ENCODE data around the gene IL1RL2.

IL1RL2 gene

DNA sequence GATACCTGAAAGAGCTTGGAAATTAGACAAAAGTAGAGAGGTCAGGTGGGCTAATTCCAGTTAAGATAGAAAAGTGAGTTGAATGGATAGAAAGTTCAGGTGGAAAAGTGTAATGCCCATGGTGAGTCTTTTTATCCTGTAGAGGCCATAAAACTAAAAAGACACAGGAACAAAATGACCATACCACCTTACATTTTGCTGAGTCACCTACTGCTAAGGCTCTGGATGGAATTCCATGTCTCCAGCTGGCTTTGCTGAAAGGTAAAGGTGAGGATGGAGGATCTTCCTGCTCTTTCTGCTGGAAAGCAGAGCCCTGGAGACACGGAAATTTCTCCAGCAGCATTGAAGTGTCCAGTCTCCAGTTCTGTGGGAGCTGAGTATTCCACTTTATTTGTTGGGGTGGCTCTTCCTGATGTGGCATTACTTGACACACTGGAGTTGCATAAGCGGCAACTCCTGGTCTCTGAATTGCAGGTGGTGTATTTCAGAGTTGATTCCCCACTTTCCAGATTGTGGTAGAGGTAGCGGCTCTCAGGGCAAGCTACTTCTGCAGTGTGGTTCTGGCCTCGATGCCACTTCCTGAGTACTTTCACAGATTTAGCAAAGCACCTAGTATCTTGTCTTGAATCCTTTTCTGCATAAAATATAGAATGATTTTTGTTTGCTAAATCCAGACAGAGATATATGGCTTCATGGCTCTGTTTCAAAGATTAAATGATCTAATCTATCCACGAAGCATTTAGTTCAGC, 10.7 kb downstream of the IL1RL2 start:
- DNase-seq, result no peak

DNA sequence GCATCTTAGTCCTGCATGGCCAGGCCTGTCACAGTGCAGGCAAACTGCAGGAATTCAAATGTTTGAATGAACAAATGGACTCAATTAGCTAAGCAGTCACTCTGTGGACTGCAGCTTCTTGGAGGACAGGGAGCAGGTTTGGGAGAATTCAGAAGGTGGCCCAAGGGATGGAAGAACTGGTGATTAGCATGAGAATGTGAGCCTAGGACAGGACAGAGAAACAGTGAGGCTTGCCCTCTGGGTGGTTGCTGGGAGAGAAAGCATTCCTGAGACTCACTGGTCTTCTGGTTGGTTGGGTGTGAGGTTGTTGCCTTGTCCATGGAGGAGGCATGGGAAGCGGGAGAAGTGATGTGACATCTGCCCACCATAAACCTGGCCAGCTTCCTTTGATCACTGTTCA, 13.7 kb downstream of the IL1RL2 start:
- no peak for DNase-seq

DNA sequence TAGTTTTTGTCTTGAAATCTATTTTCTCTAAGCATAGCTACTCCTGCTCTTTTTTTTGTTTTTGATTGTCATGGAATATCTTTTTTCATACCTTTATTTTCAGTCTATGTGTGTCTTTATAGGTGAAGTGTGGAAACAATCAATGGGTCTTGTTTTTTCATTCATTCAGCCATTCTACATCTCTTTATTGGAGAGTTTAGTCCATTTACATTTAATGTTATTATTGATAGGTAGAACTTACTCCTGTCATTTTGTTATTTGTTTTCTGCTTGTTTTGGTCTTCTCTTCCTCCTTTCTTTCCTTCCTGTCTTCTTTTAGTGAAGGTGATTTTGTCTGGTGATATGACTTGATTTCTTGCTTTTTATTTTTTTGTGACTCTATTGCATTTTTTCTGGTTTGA, 17.8 kb downstream of the IL1RL2 start:
- no peak for DNase-seq

DNA sequence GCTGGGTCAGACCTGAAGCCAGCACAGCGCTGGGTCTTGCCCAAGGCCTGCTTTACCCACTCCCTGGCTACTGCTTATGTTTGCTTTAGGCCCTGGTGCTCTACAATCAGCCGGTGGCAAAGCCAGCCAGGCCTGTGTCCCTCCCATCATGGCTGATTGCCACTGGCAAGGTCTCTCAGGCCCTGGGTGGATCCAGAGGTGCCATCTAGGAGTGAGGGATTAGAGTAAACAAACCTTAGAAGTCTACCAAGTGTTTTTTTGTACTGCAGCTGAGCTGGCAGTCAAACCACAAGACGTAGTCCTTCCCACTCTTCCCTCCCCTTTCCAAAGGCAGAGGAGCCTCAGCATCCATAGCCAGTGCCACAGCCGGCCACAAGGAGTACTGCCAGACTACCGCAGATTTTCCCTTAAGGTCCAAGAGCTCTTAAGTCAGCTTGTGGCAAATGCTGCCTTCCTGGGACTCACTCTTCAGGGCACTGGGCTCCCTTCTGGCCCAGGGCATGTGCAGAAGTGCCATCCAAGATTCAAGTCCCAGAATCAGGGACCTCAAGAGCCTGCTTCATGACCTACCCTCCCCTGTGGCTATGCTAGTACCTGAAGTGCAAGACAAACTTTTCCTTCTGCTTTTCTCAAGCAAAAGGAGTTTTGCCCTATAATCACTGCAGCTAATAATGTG, 20.0 kb downstream of the IL1RL2 start:
- DNase-seq, result no peak

DNA sequence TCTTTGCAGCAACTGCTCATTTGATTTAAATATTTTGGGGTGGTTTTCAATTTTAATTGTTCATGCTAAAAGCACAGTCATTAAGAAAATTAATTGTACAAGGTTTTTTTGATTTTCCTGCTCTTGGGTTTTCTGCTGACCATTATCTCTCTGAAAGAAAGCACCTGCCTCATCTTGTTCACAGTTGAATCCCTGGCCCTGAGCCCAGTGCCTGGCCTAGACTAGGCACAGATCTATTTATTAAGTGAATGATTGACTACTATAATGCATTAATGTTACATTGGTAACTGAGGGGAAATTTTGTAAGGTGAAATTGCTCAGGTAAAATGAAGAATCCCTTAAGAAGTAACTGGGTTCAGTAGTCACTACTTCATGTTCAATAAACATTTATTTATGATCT, 22.0 kb downstream of the IL1RL2 start:
- no peak for DNase-seq

DNA sequence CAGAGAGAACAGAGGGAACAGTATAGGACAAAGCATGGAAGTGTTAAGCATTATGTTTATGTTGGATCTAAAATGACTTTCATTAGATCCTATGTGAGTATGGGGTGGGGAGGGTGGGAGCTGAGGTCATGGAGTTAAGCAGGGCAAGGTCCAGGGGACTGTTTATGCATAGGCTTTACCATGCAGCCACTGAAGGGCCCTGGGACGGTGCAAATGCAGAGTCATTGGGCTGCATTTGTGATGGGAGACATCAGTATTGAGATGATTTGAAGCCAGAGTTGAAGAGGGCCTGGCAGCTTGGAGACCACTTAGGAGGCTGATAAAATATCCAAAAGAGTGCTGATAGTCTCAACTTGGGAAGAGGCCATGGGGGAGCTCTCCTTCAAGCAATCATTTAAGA, 22.7 kb downstream of the IL1RL2 start:
- DNase-seq, result no peak

DNA sequence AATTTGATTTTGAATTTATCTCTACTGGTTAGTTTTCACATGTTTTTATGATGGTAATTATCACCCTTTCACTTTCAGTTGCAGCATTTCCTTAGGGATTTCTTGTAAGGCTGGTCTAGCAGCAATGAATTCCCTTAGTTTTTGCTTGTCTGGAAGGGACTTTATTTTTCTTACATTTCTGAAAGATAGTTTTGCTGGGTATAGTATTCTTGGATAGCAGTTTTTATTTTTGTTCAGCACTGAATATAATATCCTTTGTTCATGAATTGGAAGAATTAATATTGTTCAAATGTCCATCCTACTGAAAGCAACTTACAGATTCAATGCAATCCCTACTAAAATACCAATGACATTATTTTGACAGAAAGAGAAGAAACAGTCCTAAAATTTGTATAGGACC, 30.2 kb downstream of the IL1RL2 start:
- DNase-seq, result no peak

DNA sequence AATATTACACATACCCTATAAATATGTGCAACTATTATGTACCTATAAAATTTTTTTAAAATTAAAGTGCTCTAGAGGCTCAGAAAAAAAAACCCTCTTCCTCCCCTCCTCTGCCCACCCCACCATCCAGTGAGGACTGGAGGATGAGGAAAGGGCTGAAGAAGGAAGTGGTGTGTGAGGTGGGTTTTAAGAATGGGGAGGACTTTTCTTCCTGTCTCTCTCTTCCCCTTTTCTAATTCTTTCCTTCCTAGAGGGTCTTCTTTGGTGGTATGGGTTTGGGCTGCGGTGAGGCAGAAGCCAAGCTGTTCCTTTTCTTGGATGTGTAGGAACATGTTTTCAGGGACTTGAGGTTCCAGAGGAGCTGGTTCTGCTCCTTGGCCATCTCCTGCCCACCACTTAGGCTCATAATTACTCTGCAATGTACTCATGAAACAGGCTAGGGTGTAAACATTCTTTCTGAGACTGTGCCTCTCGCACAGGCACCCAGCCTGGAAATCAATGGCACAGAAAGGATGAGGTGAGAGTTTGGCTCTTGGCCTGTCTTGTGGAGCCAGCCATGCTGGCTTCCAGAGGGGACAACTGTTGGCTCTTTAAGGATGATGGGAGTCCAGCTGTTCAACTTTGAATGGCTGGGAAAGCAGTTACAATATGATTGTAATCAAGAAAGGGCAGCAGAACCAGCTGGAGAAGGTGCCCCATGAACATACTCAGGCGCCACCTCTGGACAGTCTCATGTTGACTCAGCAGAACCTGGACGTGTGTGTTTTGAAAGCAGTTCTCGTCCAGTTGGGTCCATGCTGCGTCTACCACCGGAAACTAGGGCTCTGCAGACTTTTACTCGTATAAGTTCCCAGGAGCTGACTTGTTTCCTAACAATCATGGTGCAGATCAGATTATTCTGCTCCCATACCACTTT, 38.3 kb downstream of the IL1RL2 start:
- no peak for DNase-seq

DNA sequence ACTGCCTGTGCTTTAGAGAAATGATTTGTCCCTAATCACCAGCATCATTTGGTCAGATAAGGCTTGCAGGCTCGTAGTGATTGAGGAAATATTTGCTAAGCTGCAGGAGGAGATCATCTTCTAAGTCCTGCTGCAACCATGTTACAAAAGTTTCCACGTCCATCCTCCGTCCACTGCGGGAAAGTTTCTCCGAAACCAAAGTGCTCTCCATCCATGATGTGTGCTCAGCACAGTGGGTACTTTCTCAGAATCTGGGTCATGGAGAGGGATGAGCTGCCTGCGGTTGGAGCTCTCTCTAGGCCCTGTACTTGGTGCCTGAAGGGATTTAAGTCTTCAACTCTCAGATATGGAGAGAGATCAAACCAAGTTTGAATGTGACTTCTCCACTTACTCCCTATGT, 39.3 kb downstream of the IL1RL2 start:
- no peak for DNase-seq

DNA sequence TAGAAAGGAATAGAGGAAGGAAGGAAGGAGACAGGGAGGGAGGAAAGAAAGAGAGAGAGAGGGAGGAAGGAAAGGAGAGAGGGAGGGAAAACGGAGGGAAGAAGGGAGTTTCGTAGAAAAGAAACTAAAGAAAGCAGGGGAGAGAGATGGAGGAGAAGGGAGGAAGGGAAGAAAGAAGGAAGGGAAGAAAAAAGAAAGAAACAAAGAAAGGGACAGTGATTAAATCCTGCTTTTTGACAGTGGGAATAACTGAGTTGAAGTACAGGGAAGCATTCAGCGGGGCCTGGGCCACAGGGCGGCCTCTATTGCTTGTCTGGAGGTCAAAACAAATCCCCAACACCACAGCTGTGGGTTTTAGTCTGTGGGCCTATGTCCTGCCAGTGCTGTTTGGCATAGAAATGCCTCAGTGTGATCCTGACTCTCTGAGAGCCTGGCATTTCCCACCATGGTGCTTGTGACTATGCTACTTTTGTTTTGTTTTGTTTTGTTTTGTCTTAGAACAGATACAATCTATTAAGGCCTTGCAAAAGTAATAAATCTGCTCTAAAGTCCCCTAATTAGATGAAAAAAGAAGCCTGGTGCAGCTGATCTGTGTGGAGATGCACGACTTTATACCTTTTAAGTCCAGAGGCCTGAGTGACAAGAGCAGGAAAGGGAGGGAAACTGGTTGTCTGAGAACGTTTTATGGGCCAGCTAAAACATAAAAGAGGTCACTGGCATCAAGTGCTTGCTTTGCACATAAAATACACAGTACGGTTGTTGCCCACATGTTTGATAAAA, 40.0 kb downstream of the IL1RL2 start:
- no peak for DNase-seq

DNA sequence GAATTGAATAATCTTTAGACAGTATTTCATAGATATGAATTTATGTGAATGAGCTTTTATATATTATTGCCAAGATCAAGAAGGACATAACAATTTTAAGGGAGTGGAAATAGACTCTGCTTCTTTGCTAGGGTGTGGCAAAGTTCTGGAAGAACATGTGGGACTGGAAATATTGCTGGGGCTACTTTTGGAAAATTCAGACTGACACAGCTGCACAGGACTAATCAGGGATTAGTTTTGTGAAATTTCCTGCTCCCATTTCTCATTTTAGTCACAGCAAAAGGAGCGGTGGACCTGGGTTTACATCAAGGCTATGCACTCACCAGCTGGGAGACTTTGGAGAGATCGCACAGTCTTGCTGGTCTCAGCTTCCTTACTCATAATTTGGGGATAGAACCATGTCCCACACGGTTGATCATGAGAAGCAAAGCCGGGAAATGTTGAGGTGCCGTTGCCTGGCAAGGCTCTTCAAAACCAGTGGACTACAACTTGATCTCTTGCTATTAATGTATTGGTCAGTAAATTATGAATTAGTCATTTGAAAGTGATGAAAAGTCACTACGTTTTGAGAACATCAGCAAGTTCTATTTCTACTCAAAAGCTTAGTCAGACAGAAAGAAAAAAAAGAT, 42.4 kb downstream of the IL1RL2 start:
- no peak for DNase-seq

DNA sequence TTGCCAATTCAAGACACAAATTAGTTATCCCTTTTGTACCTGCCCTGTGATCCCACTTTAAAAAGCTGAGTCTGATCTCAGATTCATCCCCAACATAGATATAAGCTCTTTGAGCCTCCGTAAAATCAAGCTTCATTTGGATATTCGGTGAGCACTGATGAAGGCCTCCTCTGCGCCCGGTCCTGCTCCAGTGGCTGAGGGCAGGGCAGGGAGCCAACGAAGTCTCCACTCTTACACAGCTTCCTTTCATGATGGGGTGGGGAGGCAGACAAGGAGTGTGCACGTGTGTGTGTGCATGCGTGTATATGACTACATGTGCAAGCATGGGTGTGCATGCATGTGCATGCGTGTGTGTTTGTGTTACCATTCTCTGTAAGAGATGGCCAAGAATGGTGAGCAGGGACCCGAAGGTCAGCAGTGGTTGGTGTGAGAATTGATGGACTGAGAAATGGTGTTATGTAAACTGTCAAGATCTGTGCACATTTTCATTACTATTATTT, 43.6 kb downstream of the IL1RL2 start:
- DNase-seq, result no peak

DNA sequence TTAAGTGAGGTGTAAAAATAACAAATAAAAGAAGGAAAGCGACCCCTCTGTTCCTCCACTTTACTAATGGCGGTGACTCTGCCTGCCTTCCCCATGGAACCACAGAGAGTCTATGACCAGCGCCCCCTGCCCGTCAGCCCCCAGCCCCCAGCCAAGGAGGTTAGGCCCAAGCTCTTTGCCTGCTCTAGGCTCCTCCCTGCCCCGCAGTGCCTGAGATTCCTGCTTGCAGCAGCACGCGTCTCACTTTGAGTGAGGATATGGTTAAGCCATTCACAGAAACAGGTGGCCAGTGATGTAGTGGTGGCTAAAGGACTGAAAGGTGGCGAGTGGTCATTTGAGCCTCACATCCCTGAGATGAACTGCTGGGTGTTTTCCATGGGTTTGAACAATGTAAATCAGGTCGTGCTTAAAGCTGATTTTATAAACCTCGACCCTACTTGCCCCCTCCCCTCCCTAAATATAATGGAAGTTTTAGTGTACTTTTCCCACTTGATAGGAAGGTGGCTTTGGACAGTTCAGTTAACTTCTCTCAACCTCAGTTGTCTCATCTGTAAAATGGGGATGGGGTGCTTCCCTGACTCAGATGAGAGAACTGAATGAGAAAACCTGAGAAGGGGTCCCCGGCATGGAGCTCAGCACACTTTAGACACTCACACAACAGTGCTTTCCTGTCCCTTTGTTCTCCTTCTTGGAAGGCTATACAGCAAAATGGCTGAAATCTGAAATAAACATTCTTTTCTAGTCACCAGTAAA, 46.5 kb downstream of the IL1RL2 start:
- DNase-seq, result no peak

DNA sequence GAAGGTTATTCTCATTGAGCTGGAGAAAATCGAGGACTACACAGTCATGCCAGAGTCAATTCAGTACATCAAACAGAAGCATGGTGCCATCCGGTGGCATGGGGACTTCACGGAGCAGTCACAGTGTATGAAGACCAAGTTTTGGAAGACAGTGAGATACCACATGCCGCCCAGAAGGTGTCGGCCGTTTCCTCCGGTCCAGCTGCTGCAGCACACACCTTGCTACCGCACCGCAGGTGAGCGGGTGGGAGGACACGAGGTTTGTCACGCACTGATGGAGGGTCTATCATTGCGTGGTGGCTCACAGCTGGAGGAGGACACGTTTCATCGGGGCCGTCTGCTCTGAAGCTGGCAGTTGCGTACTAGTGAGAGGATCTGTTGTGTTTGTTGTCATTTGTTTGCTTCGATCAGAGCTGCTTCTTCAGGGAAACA, 48.2 kb downstream of the IL1RL2 start:
- DNase-seq, result no peak

DNA sequence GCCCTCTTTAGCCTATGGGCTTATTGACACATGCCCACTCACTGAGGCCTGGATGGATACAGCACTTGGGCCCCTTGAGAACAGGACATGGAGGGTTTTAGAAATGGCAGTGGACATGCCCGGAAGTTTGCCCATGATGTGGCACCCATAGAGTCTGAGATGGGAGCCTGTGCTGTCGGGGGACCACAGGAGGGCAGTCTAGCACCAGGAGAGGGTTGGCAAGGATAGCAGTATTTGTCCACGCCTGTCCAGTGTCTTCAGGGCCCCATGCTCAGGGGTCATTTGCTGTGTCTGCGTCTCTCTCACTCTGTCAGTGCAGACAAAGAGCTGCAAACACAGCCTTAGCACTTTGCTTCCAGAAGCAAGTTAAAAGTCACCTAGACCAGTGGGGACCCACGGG, 48.7 kb downstream of the IL1RL2 start:
- no peak for DNase-seq

DNA sequence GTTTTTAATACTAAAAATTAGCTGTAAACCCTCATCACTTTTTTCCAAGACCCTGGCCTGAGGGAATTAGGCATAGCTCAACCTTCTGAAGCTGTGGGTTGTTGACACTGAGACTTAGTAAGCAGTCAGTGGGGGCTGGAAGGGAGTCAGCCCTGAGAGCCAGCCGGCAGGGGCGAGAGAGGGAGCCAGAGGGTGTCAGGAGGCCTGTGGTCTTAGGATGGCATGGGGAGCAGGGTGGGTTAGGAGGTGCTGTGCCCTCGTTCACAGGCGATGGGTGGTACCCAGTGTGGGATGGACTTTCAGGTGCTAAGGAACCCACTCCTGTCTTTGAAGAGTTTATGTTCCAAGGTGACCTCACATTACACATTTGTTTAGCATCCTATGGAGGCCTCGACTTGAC, 49.3 kb downstream of the IL1RL2 start:
- no peak for DNase-seq

DNA sequence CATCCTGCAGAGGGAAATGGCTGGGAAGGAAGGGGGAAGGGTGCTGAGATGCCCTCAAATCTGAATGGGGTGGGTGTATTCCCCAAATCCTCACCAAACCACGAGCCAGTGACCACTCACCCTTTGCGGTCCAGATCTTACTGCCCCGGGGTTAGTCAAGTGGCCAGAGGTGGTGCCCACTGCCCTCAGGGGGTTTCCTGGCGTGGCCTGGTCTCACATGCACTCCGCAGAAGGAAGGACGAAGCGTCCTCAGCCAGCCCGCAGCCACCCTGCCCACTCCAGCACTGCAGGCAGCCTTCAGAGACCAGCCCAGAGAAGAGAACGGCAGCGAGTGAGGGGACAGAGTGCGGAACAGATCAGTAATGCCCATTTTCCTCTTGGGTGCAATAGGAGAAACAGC, 50.4 kb downstream of the IL1RL2 start:
- no peak for DNase-seq

DNA sequence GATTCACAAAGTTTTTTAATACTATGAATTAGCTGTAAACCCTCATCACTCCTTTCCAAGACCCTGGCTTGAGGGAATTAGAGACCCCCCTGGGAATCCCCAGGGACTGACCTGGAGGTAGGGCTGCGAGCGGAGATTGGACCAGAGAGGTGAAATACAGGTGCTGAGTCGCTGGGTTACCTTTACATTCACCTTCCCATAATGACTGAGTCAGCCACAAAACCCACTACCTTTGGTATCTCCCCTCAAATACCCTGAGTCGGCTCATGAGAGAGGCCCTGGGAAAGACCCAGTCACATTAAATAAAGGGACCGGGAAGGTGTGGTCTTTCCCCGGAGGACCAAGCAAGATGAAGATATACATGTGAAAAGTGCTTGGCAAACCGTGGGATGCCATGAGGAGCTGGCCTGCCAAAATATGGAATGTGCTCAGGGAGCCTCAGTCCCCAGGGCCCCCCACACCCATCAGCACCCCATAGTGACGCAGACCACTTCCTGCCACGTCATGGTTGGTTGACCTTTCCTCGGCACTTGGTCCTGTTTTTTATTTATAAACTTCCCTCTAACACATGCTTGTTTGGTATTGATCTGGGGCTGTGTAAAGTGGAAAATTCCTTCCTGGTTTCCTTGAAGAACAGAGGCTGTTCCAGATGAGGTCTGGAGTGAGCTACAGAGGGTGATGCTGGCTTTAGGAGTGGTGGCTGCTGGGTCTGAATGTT, 51.4 kb downstream of the IL1RL2 start:
- DNase-seq, result no peak

DNA sequence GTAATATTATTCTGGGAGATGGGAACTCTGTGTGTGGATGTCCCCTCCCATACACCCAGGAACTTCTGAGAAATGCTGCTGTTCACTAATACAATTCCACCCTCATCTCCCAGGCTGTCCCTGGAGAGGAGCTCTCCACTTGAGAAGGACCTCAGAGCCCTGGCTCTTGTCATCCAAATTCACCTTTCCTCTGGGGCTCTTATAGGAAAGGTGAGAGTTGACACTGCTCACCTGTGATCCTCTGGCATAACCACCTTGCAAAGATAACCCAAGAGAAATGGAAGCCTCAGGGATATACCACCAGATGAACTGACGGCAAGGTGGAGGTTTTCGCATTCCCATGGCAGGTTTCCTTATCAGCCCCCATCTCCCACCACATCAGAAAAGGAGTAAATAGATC, 52.0 kb downstream of the IL1RL2 start:
- no peak for DNase-seq

DNA sequence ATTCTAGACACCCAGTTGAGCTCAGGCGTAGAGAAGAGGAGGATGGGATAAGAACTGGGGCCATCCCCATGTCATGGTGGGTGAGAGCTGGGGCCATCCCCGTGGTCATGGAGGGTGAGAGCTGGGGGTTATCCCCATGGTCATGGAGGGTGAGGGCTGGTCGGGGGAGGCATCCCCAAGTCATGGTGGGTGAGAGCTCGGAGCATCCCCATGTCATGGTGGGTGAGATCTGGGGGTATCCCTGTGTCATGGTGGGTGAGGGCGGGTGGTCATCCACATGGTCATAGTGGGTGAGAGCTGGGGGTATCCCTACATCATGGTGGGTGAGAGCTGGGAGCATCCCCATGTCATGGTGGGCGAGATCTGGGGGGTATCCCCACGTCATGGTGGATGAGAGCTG, 52.5 kb downstream of the IL1RL2 start:
- DNase-seq, result no peak

Data from activated naive CD4-positive, alpha-beta T cell treated with anti-CD3 and anti-CD28 coated beads, Interleukin-2, amount 50 U/mL, for 16 hours (primary cell).